Measurements from ENCODE around the gene DLX3. TPM values are rescaled to one million over a fixed set of nuclear protein-coding genes. Genes with fewer than 3 reads are reported as not detected.

DLX3 gene
- polyA plus RNA-seq, 1 donor from 2014 or later, result not detected

DNA sequence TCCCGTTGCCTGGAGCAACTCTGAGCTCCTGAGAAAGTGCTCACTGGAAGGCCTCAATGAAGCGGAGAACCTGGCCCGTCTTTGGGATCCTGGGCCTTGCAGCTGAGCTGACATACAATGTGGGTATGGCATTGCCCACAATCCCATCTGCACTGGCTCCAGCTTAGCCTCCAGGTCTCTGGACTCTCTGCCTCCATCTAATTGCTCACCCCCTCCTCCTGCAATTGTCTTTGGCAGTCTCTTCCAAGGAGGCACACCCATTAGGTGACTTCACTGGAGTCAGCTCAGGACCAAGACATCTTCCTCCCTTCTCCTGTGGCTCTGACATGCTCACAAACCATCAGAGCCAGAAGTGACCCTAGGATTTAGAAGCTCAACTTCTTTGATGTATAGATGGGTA lies 24.5 kb downstream of the DLX3 start:
- H3K79me2 ChIP-seq (replicated peaks; ENCODE audit: insufficient read depth, low read length), result no peaks in the 10 kb centered on the region
- no peak overlapping the region for H3K4me3 ChIP-seq (ENCODE audit: low read length)
- no peaks in the 10 kb centered on the region for H3F3A ChIP-seq (ENCODE audit: insufficient read depth, low read length, poor library complexity, severe bottlenecking)
- peaks cover 100% of the 10 kb centered on the region for H3K27me3 ChIP-seq (ENCODE audit: insufficient read depth, low read depth, low read length)
- H3K36me3 ChIP-seq (ENCODE audit: insufficient read depth, low read length), result no peaks in the 10 kb centered on the region
- no peak overlapping the region for H3K27ac ChIP-seq (ENCODE audit: low read length)
- H3K9me3 ChIP-seq (ENCODE audit: low read length), result no peaks in the 10 kb centered on the region
- H3K9me2 ChIP-seq (ENCODE audit: insufficient read depth, low read length), result no peaks in the 10 kb centered on the region
- no peak overlapping the region for H3K9ac ChIP-seq (ENCODE audit: low read length)
- H2AFZ ChIP-seq (ENCODE audit: low read depth, low read length), result no peak overlapping the region
- no peak for TF ChIP-seq EP300 (conservative IDR thresholded peaks at IDR 0.05; ENCODE audit: poor library complexity, severe bottlenecking)
- no peak for TF ChIP-seq RAD21 (conservative IDR thresholded peaks at IDR 0.05)
- no peak for TF ChIP-seq TAF1 (IDR thresholded peaks at IDR 0.05; ENCODE audit: low read depth)
- TF ChIP-seq, protein P1, sequence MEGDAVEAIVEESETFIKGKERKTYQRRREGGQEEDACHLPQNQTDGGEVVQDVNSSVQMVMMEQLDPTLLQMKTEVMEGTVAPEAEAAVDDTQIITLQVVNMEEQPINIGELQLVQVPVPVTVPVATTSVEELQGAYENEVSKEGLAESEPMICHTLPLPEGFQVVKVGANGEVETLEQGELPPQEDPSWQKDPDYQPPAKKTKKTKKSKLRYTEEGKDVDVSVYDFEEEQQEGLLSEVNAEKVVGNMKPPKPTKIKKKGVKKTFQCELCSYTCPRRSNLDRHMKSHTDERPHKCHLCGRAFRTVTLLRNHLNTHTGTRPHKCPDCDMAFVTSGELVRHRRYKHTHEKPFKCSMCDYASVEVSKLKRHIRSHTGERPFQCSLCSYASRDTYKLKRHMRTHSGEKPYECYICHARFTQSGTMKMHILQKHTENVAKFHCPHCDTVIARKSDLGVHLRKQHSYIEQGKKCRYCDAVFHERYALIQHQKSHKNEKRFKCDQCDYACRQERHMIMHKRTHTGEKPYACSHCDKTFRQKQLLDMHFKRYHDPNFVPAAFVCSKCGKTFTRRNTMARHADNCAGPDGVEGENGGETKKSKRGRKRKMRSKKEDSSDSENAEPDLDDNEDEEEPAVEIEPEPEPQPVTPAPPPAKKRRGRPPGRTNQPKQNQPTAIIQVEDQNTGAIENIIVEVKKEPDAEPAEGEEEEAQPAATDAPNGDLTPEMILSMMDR (IDR thresholded peaks at IDR 0.05; ENCODE audit: poor library complexity, severe bottlenecking), result no peak
- TF ChIP-seq POLR2AphosphoS5 (IDR thresholded peaks at IDR 0.05), result no peak
- TF ChIP-seq, protein P2, sequence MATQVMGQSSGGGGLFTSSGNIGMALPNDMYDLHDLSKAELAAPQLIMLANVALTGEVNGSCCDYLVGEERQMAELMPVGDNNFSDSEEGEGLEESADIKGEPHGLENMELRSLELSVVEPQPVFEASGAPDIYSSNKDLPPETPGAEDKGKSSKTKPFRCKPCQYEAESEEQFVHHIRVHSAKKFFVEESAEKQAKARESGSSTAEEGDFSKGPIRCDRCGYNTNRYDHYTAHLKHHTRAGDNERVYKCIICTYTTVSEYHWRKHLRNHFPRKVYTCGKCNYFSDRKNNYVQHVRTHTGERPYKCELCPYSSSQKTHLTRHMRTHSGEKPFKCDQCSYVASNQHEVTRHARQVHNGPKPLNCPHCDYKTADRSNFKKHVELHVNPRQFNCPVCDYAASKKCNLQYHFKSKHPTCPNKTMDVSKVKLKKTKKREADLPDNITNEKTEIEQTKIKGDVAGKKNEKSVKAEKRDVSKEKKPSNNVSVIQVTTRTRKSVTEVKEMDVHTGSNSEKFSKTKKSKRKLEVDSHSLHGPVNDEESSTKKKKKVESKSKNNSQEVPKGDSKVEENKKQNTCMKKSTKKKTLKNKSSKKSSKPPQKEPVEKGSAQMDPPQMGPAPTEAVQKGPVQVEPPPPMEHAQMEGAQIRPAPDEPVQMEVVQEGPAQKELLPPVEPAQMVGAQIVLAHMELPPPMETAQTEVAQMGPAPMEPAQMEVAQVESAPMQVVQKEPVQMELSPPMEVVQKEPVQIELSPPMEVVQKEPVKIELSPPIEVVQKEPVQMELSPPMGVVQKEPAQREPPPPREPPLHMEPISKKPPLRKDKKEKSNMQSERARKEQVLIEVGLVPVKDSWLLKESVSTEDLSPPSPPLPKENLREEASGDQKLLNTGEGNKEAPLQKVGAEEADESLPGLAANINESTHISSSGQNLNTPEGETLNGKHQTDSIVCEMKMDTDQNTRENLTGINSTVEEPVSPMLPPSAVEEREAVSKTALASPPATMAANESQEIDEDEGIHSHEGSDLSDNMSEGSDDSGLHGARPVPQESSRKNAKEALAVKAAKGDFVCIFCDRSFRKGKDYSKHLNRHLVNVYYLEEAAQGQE (IDR thresholded peaks at IDR 0.05; ENCODE audit: borderline replicate concordance), result no peak
- no peak for TF ChIP-seq MXI1 (conservative IDR thresholded peaks at IDR 0.05; ENCODE audit: poor library complexity, severe bottlenecking)
- no peak for TF ChIP-seq SMC3 (conservative IDR thresholded peaks at IDR 0.05; ENCODE audit: poor library complexity)
- TF ChIP-seq EZH2 (IDR thresholded peaks at IDR 0.05; ENCODE audit: borderline replicate concordance, insufficient read depth, low read length, poor library complexity, severe bottlenecking), result no peak
- H4K20me1 ChIP-seq (ENCODE audit: insufficient read depth), result no peaks in the 10 kb centered on the region
- H3K4me2 ChIP-seq (ENCODE audit: low read length), result no peak overlapping the region

DNA sequence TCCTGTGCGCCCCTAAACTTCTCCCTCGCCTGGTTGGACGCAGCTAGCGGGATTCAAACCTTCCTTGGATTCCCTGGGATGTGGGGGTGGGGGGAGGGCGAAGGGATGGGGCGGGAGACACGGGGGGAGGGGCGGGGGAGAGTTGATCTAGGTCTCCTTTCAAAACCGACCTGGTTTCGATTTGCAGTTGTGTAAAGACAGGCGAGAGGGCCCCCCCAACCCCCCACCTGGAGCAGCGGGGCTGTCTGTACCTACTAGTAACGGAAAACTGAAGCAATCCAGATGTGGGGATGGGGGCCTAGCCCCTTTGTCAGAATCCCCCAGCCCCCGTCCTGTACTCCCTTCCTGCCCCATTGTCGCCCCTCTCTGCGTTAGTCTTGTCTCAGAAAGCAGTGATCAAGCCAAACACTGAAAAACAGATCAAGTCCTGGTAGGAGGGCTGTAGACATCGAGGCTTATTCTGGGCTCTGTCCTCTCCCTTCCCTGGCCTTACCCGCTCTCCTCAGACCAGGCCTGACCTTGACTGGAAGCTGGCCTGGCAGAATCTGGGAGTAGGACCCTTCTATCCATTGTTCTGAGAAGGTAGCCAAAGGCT lies 25.1 kb downstream of the DLX3 start:
- no peak overlapping the region for H2AFZ ChIP-seq (ENCODE audit: low read depth, low read length)
- H3K36me3 ChIP-seq (ENCODE audit: insufficient read depth, low read length), result no peaks in the 10 kb centered on the region
- H3K27ac ChIP-seq (ENCODE audit: low read length), result no peak overlapping the region
- H4K20me1 ChIP-seq (ENCODE audit: insufficient read depth), result no peaks in the 10 kb centered on the region
- no peaks in the 10 kb centered on the region for H3K9me3 ChIP-seq (ENCODE audit: low read length)
- H3K9ac ChIP-seq (ENCODE audit: low read length), result no peak overlapping the region
- no peak overlapping the region for H3K4me2 ChIP-seq (ENCODE audit: low read length)
- H3F3A ChIP-seq (ENCODE audit: insufficient read depth, low read length, poor library complexity, severe bottlenecking), result no peaks in the 10 kb centered on the region
- H3K27me3 ChIP-seq (ENCODE audit: insufficient read depth, low read depth, low read length), result peaks cover 100% of the 10 kb centered on the region
- no peaks in the 10 kb centered on the region for H3K79me2 ChIP-seq (replicated peaks; ENCODE audit: insufficient read depth, low read length)
- H3K9me2 ChIP-seq (ENCODE audit: insufficient read depth, low read length), result no peaks in the 10 kb centered on the region
- no peak overlapping the region for H3K4me3 ChIP-seq (ENCODE audit: low read length)
- TF ChIP-seq, protein P1 (IDR thresholded peaks at IDR 0.05; ENCODE audit: poor library complexity, severe bottlenecking), result no peak

All from neural cell (in vitro differentiated cells).